Smooth muscle cell (in vitro differentiated cells): Measurements from ENCODE around the gene SIMC1. TPM values are rescaled to one million over a fixed set of nuclear protein-coding genes. Genes with fewer than 3 reads are reported as not detected.
A peak's percentile ranks its signal among the peaks of the same experiment; 100 is the strongest.

ENCODE experiments used
- DNase-seq: peaks from one replicate; lab custom pipeline; 2025; ENCODE audit not compliant: unreplicated experiment; lab: John Stamatoyannopoulos, UW
- H2AFZ ChIP-seq: fragments of 200-600 bp; sonication (generic); 2 replicates; pipeline ENCODE4 v1.6.0; 2016; ENCODE audit warnings: antibody characterized with exemption, low read depth, mild to moderate bottlenecking
- H3F3A ChIP-seq: fragments of 200-600 bp; sonication (generic); 2 replicates; pipeline ENCODE4 v1.6.0; 2017; ENCODE audit warnings: antibody characterized with exemption, low read depth
- H3K27ac ChIP-seq: fragments of 200-600 bp; sonication (generic); 2 replicates; pipeline ENCODE4 v1.5.1; 2016; ENCODE audit warnings: low read depth, mild to moderate bottlenecking
- H3K27me3 ChIP-seq: fragments of 200-600 bp; sonication (generic); 2 replicates; pipeline ENCODE4 v1.6.1; 2016; ENCODE audit warnings: low read depth, mild to moderate bottlenecking
- H3K36me3 ChIP-seq: fragments of 200-600 bp; sonication (generic); 2 replicates; pipeline ENCODE4 v1.5.1; 2016; ENCODE audit warnings: low read depth
- H3K4me1 ChIP-seq: fragments of 200-600 bp; sonication (generic); 2 replicates; pipeline ENCODE4 v1.5.1; 2016; ENCODE audit warnings: low read depth
- H3K4me2 ChIP-seq: fragments of 200-600 bp; sonication (generic); 2 replicates; pipeline ENCODE4 v1.6.0; 2016; ENCODE audit warnings: mild to moderate bottlenecking
- H3K4me3 ChIP-seq: fragments of 200-600 bp; sonication (generic); 2 replicates; pipeline ENCODE4 v1.5.1; 2016; ENCODE audit warnings: mild to moderate bottlenecking
- H3K79me2 ChIP-seq: fragments of 200-600 bp; sonication (generic); 2 replicates; pipeline ENCODE4 v1.6.0; 2016; ENCODE audit warnings: low read depth, mild to moderate bottlenecking
- H3K9ac ChIP-seq: fragments of 200-600 bp; sonication (generic); 2 replicates; pipeline ENCODE4 v1.6.0; 2016; ENCODE audit warnings: low read depth
- H3K9me3 ChIP-seq: fragments of 200-600 bp; sonication (generic); replicated peaks from 2 replicates; pipeline ENCODE4 v1.5.1; 2016; ENCODE audit warnings: low read depth
- H4K20me1 ChIP-seq: fragments of 200-600 bp; sonication (generic); 2 replicates; pipeline ENCODE4 v1.6.0; 2016; ENCODE audit warnings: low read depth
- WGBS: methylation state at CpG from one replicate; pipeline ENCODE4 v1.1.7; 2016; ENCODE audit warnings: low lambda C conversion rate; 5-methylcytosine and 5-hydroxymethylcytosine counted together
- polyA plus RNA-seq: library from polyadenylated mRNA; unstranded; fragments of >200 nt; fragmentation: Nextera tagmentation; extraction: Ambion mirVana; gene quantifications from 2 replicates; pipeline ENCODE4 v1.2.1, GENCODE V29; 2016
- total RNA-seq: library from RNA; depleted of rRNA; stranded (reverse); fragments of >200 nt; gene quantifications from 2 replicates; pipeline ENCODE4 v1.2.3, GENCODE V29; 2014
- TF ChIP-seq, protein P1 (sequence below): fragments of 200-600 bp; sonication (generic); IDR thresholded peaks from 2 replicates; pipeline ENCODE4 v1.5.1; 2017; ENCODE audit warnings: borderline replicate concordance, mild to moderate bottlenecking, antibody characterized with exemption; ENCODE audit not compliant: insufficient read depth, poor library complexity, severe bottlenecking

The SIMC1 gene
- total and polyA plus RNA-seq, 2 experiments from 2014 or later, result 15.3 to 16.3 TPM

DNA sequence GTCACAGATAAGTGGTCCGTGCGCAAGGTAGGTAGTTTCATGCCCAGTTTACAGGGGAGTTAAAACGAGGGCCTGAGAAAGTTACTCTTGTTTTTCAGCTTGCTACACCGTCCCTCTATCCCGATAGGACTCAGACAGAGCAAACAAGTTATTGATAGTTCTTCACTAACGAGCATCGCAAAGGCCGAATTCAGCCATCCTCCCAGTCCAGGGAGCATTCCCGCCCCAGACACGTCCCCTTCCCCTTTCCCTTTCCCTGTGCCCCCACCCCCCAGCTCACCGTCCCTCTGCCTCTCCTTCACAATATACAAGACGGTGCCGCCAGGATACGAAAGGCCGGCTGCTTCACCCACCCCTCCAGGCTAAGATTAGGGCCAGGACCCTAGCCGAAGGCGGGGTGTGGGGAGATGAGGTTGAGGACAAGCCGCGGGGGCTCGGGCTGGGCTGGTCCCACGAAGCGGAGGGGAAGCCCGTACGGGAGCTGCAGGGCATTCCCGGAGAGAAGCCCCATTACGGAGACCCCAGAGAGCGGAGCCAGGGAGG is 122.7 kb downstream of the SIMC1 start:
- H3K27ac ChIP-seq, result no peak overlapping the region
- TF ChIP-seq, protein P1, sequence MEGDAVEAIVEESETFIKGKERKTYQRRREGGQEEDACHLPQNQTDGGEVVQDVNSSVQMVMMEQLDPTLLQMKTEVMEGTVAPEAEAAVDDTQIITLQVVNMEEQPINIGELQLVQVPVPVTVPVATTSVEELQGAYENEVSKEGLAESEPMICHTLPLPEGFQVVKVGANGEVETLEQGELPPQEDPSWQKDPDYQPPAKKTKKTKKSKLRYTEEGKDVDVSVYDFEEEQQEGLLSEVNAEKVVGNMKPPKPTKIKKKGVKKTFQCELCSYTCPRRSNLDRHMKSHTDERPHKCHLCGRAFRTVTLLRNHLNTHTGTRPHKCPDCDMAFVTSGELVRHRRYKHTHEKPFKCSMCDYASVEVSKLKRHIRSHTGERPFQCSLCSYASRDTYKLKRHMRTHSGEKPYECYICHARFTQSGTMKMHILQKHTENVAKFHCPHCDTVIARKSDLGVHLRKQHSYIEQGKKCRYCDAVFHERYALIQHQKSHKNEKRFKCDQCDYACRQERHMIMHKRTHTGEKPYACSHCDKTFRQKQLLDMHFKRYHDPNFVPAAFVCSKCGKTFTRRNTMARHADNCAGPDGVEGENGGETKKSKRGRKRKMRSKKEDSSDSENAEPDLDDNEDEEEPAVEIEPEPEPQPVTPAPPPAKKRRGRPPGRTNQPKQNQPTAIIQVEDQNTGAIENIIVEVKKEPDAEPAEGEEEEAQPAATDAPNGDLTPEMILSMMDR, result no peak
- H3F3A ChIP-seq, result no peaks in the 10 kb centered on the region
- peak overlapping the region; percentile 98 for H3K4me3 ChIP-seq
- 3% methylated on average over 26 of the region's 27 CpGs for WGBS
- no peaks in the 10 kb centered on the region for H3K9me3 ChIP-seq
- peaks cover 36% of the 10 kb centered on the region for H4K20me1 ChIP-seq
- peak overlapping the region; percentile 96 for H3K9ac ChIP-seq
- H2AFZ ChIP-seq, result peak overlapping the region; percentile 91
- no peak for DNase-seq
- peak overlapping the region; percentile 97 for H3K4me2 ChIP-seq
- no peaks in the 10 kb centered on the region for H3K27me3 ChIP-seq
- peaks cover 54% of the 10 kb centered on the region for H3K79me2 ChIP-seq
- H3K4me1 ChIP-seq, result peaks cover 3% of the 10 kb centered on the region
- no peaks in the 10 kb centered on the region for H3K36me3 ChIP-seq

DNA sequence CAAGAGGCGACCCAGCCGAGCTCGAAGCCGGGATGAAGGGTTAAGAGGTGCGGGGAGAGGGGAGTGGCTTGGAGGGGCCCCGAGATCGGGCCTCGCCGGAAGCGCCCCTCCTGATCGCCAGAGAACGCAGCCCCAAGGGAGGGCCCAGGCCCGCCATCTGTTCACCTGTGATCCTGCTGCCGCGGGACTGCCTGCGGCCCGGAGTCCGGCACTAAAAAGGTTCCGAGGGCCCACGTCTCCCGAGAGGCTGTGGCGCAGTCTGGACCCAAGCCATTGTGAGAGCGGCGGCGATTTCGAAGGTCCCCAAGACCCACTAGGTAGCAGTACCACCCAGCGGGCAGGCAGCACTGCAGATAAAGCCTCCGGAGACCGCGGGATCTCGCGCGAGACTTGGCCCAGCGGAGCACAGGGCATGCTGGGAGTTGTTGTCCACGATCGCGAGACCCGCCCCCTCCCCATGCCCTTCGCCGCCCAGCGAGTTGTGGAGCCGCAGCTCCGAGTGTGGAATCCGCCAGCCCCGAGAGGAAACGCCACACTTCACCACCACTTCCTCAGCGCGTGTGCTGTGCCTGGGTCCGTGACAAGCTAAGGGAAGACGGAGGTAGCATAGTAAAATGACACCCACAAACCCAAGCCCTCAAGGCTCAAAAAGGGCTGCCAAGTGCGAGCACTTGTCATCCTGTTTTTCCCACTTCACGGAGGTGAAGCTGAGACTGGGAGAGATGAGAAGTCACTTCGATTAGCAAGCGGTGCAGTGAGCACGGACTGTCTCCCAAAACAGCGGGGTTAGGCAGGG is 123.4 kb downstream of the SIMC1 start, which contains the start of gene KIAA1191:
Gene KIAA1191 (minus strand): TSS at position 328 of the 796 bp plus-strand sequence. CDS start 2,256 bp downstream, outside the sequence.
- Histone ChIP-seq H3F3A (no peaks in the 10 kb centered on the region), H3K27me3 (no peaks in the 10 kb centered on the region), H3K36me3 (no peaks in the 10 kb centered on the region), H2AFZ (peak within 1 kb of the TSS; percentile 91), H3K9ac (peak within 1 kb of the TSS; percentile 96), H3K79me2 (peaks cover 47% of the 10 kb centered on the region), H3K9me3 (no peaks in the 10 kb centered on the region), H3K4me3 (peak within 1 kb of the TSS; percentile 98), H4K20me1 (peaks cover 30% of the 10 kb centered on the region), H3K27ac (no peak within 1 kb of the TSS), H3K4me2 (peak within 1 kb of the TSS; percentile 97), H3K4me1 (peaks cover 10% of the 10 kb centered on the region)
- DNase-seq, result peak; percentile 76
- under 1% methylated on average over 56 of the region's 56 CpGs for WGBS
- TF ChIP-seq, protein P1, result no peak

DNA sequence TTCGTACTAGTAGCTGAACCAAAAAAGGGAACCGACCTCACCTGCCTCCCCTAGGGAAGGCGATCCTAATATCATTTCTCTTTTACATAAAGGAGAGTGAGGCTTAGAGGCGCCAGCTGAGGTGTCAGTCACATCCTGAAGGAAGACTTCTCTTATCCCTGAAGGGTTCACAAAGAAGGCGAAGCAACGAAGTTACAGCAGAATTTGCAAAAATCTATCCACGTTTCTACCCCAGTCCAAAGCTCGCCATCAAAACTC is 123.9 kb downstream of the SIMC1 start:
- WGBS, result 48% methylated on average over 8 of the region's 8 CpGs
- Histone ChIP-seq H3K36me3 (no peaks in the 10 kb centered on the region), H3K79me2 (peaks cover 42% of the 10 kb centered on the region), H3K27ac (no peak overlapping the region), H3K4me2 (peak overlapping the region; percentile 97), H3F3A (no peaks in the 10 kb centered on the region), H2AFZ (peak overlapping the region; percentile 79), H3K4me1 (peaks cover 11% of the 10 kb centered on the region), H3K4me3 (peak overlapping the region; percentile 98), H4K20me1 (peaks cover 24% of the 10 kb centered on the region), H3K9me3 (no peaks in the 10 kb centered on the region), H3K27me3 (no peaks in the 10 kb centered on the region), H3K9ac (peak overlapping the region; percentile 12)
- TF ChIP-seq, protein P1, result no peak
- DNase-seq, result no peak
